ENCODE results near the gene ARFGAP2.

The ARFGAP2 gene

GRCh38 chr11:47186700-47187695, 10.3 kb upstream of the ARFGAP2 start:
- no peak for TF ChIP-seq CTCF (IDR thresholded peaks at IDR 0.05; ENCODE audit: extremely low read depth, insufficient read depth, missing control alignments)
- DNase-seq (ENCODE audit: low spot score) = peak; percentile 79
- in situ Hi-C loops (cut with MboI; ENCODE audit: low pct_unique_long_range_greater_than_20kb, low sequenced_read_pairs, unreplicated experiment) = no loop called here

GRCh38 chr11:47186076-47186699, 9.5 kb upstream of the ARFGAP2 start, which contains the start of gene PACSIN3:
Gene PACSIN3 (minus strand): TSS chr11:47186434. CDS start chr11:47182727, 3,707 bp downstream.
- DNase-seq (ENCODE audit: low spot score) = peak; percentile 79
- in situ Hi-C loops (cut with MboI; ENCODE audit: low pct_unique_long_range_greater_than_20kb, low sequenced_read_pairs, unreplicated experiment) = no loop called here
- TF ChIP-seq CTCF (IDR thresholded peaks at IDR 0.05; ENCODE audit: extremely low read depth, insufficient read depth, missing control alignments) = no peak

- DNase-seq (ENCODE audit: low spot score) = no peak
- in situ Hi-C loops (cut with MboI; ENCODE audit: low pct_unique_long_range_greater_than_20kb, low sequenced_read_pairs, unreplicated experiment) = no loop called here
- TF ChIP-seq CTCF (IDR thresholded peaks at IDR 0.05; ENCODE audit: extremely low read depth, insufficient read depth, missing control alignments) = no peak
Measured at GRCh38 chr11:47185305-47186075, 8.8 kb upstream of the ARFGAP2 start.

- in situ Hi-C loops (cut with MboI; ENCODE audit: low pct_unique_long_range_greater_than_20kb, low sequenced_read_pairs, unreplicated experiment) = no loop called here
- DNase-seq (ENCODE audit: low spot score) = no peak
- TF ChIP-seq CTCF (IDR thresholded peaks at IDR 0.05; ENCODE audit: extremely low read depth, insufficient read depth, missing control alignments) = no peak
Measured at GRCh38 chr11:47184711-47185304, 8.1 kb upstream of the ARFGAP2 start.

GRCh38 chr11:47183969-47184368, 7.3 kb upstream of the ARFGAP2 start:
- in situ Hi-C loops (cut with MboI; ENCODE audit: low pct_unique_long_range_greater_than_20kb, low sequenced_read_pairs, unreplicated experiment) = no loop called here
- TF ChIP-seq CTCF (IDR thresholded peaks at IDR 0.05; ENCODE audit: extremely low read depth, insufficient read depth, missing control alignments) = no peak
- no peak for DNase-seq (ENCODE audit: low spot score)
